Activated CD8-positive, alpha-beta memory T cell treated with anti-CD3 and anti-CD28 coated beads for 48 hours (primary cell): ENCODE results near the gene FBN1.

Experiments used
- DNase-seq, 3 experiments: peaks; one replicate each; pipeline ENCODE4 v3.0.0-alpha.2; 2020; ENCODE audit warnings: low read depth in 2 of 3, low spot score in 2 of 3

FBN1 gene

GRCh38 chr15:48556159-48556897 lies 89.2 kb downstream of the FBN1 start:
- no peak for DNase-seq

DNA sequence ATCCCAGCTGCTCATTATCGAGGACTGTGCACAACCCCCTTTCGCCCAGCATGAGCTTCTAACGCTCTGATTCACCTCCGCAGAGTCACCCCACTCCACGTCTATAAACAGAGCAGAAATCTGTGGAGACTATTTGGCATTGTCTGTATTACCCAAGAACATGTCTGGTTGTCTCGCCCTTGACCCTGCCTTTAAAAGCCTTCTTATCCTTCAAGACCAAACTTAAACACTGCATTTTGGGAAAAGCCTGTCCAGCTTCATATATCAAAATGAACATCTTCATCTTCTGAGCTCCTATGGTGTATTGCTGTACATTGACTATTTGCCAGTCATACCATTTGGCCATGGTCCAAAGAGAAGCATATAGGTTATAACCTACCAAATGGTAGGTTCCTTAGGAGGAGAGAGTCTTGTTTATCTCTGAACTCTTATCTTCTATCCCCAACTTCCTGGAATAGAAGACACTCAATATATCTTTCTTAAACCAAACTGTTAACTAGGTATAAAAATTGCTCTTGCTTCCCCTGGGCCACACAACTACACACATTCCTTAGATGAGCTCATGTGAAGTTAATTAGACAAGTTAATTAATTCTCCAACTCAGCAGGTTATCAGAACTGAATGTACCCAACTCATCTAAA lies 90.1 kb downstream of the FBN1 start:
- DNase-seq, result no peak

- DNase-seq, result no peak
These were observed 91.4 kb downstream of the FBN1 start for GRCh38 chr15:48554112-48554511.

GRCh38 chr15:48553559-48553958 lies 92.0 kb downstream of the FBN1 start:
- DNase-seq, result no peak

DNA sequence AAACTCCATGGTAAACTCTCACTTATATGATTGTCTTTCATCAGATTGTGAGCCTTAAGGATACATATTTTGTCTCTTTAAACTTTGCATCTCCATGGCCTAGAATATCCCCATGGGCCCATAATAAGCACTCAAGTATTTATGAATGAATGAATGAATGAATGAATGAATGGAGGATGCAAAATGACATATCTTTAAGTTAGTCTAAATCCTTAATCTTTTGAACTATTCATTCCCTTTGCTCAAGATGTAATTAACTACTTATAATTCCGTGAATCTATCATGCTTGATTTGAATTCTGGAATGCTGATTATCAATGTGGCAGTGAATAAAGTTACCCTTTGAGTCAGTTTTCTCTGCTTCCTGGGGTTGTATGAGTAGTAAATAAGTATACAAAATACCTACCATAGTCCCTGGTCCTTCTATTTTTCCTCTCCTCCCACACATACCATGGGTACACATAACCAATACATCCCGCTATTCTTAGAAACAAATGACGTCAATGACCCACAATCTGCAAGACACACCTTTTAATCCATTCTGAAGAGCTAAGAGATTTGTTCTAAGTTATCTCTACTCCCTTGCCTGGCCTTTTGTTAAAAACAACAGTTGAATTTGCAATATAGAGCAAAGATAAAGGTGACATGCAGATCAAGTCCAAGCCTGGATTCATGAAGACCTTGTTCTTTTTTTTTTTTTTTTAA lies 94.5 kb downstream of the FBN1 start:
- DNase-seq, result no peak

GRCh38 chr15:48548455-48548854 lies 97.1 kb downstream of the FBN1 start:
- DNase-seq, result no peak

DNA sequence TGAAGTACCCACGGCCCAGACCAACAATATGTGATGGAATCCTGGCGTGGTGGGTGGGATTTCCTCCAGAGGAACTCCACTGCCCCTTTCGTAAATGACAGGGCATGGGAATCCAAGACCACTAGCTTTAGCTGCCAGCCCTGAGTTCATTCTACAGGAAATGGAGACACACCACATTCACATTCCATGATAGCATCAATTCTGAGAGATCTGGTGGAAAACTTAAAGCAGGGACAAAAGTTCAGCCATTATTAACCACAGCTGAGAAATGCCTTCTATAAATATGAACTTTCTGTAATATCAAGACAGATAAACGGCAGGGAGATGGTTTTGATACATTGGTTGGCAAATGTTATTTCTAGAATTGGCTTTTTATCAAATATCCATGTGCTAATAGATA lies 98.2 kb downstream of the FBN1 start:
- DNase-seq, result no peak

GRCh38 chr15:48546296-48546695 lies 99.2 kb downstream of the FBN1 start:
- no peak for DNase-seq

DNA sequence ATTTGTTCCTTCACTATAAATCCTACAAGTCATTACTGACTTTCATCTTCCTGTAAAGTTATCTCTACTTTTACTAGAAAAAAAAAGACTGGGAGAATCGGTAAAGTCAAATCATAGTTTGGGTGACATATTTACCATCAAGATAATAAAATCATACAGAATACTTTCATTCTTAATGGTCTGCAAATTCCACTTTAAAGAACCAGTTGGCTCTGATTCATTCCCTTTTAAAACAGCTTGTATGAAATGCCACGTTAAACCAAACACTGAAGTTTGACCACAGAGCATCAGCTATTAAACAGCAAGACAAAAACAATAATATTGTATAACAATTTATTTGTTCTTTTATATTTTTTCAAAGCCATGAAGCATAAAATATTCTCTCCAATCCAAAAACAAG lies 100.7 kb downstream of the FBN1 start:
- no peak for DNase-seq

DNA sequence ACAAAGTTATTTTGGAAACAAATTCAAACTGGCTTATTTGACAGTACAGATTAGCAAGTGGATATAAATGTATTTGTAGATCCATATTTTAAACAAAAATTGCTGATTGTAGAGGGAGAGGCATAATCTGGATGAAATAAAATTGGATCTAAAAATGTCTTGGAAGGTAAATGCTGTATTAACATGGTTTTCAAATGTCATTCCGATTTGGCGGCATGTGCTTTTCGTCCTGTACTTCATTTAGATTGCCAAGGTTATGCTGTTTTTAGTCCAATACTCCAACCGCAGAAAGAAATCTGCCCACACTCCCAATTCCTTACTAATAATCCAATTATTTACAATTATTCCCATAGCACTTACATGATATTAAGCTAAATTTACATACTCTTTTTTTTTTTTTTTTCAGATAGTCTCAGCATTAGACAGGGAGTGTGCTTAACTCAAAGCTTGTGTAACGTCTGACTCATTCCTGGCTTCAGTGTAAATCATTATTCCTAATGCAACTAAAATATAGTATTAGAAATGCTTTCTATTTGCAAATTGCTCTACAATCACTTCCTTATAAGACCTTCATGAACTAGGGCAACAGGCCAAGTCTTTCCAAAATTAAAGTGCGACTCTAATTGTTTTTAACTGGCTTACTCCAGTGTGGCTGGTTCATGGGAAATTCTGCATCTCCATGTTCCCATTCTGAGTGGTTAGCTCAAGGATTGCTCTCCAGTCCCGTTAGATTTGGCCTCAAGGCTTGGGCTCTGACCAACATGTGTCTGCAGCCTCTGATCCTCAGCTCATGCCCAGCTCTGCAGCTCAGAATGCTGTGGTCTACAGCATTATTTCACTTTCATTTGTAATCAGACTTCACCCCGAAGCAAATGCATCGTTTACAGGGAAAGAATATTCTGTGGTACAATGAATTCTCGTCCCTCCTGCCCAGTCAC lies 103.9 kb downstream of the FBN1 start:
- no peak for DNase-seq

- DNase-seq, result no peak
These were observed 104.8 kb downstream of the FBN1 start for GRCh38 chr15:48540756-48541155.

DNA sequence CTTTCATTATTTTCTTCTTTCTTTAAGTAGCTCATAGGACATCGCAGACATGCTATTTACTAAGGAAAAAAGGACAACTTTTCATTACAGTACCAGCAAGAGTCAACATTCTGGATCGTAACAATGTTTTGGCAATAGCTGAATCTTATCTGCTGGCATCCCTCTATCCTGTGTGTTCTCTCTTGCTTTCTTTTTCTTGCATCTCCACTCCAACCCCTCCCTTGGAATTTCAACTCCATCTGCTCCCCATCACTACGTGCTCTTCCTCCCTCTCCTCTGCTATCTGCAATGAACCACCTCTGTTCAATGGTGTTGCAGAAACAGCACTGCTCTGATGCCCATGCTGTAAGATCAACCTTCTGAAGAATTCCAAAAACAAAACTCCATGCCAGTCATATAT lies 106.6 kb downstream of the FBN1 start:
- no peak for DNase-seq

DNA sequence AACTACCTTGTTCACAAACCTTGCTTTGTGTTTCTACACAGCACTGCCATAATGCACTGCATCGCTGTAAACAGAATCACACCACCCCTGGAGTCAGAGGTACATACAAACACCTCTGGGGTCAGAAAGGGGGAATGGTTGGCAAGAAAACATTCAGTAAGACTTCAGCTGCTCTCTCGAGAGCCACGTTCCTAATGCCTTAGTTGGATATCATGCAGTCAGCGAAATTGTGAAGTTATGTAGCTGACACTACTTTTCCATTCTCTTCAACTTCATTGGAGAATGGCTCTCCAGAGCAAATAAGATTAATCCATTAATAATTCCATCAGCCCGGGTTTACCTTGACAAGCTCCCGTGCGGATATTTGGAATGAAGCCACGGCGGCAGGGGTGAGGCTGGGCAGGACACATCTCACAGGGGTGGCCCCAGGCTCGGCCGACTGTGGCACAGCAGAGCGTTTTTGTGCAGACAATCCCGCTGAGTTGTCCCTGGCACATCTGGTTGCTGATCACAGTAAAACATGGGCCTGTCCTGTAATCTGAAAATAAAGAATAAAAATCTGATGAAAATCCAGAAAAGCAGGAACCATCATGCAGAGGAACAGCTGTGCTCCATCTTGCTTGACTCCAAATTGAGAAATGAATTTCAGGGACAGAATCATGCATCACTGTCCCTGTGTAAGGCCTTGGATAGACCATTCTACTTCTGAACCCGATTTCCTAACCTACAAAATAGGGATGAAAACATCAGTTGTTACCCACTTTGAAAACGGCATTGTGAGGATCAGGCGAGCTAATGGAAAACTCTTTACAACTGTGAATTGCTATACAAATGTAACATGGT lies 108.0 kb downstream of the FBN1 start:
- DNase-seq, result no peak

DNA sequence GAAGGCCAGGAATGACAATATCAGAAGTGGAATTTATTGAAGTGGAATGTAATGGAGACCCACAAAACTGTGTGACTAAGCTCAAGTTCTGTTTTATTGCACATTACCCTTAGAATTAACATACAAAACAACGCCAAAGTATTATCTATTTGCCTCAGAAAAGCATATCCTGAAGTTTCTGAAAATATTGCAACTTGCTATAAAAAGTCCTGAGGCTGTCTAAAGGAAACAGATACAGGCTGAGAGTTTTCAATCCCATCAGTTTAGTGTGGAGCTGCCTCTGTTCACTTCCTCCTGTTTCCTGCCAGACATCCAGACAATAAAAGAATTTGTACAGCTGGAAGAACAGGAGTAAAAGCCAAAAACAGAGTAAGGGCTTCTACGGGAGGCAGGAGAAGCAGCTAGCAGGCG lies 108.8 kb downstream of the FBN1 start:
- DNase-seq, result no peak

DNA sequence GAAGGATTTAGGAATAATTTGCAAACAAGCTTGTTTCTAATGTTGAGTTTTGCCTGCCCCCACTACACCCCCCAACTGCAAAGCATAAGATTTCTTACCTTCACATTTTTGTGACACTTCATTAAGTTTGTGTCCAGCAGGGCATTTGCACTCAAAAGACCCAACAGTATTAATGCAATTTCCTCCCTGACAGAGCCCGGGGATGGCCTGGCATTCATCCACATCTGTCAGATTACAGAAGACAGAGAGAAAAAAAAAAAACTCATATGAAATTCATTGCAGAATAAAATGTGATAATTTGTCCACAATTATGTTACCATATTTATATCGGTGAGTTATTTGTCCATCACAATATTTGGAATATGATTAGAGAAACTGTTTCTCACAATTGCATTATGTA lies 111.5 kb downstream of the FBN1 start:
- DNase-seq, result no peak

- DNase-seq, result no peak
These were observed 112.6 kb downstream of the FBN1 start for GRCh38 chr15:48532946-48533345.

DNA sequence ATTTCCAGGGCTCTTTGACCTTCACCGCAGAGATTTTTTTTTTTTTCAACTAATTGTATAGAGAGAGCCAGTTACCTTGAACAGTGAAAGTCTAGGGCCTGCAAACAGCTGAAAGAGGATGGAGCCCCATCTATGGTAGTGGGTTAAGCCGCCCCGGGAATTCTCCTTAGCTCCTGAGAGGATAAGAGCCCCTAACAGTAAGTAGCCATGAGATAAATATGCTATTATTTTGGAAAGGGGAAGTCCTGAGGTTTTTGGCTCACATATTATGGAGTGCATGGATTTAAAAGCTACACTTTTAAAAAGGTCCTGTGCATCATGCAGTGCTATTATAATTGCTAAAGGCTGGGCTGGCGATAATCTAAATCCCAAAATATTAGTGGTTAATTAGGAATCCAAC lies 115.0 kb downstream of the FBN1 start:
- DNase-seq, result no peak

DNA sequence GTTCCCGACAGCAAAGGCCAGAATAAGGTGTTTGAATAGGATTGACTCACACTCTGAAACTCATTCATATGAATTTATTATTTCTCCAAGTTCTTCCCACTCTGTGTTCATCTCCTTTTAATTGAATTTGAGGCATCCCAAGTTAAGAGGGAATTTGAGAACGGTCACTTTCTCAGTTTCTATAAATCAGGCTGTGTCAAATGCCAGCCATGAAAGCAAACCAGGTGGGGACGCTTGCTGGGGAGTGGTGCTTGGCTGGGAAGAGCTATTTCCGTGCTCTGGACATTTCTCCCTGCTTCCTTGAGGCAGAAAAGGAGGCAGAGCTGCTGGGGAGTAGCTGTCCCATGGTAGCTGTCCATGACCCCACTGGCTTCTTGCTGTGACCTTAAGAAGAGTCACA lies 116.6 kb downstream of the FBN1 start:
- no peak for DNase-seq

GRCh38 chr15:48527517-48527916 lies 118.0 kb downstream of the FBN1 start:
- no peak for DNase-seq

GRCh38 chr15:48522911-48523310 lies 122.6 kb downstream of the FBN1 start:
- no peak for DNase-seq
